Large intestine (tissue), 3 donors: Measurements from ENCODE around the gene RASA1. TPM values are rescaled to one million over a fixed set of nuclear protein-coding genes. Genes with fewer than 3 reads are reported as not detected.

ENCODE experiments used
- DNase-seq, 2 donors: peaks; one replicate each; pipeline versions ENCODE4 v3.0.0 to v3.0.0-alpha.2; 2013
- H3K27ac ChIP-seq: one replicate; pipeline ENCODE4 v1.5.1; 2013; ENCODE audit warnings: low read length
- H3K27me3 ChIP-seq: 2 replicates; pipeline ENCODE4 v1.6.1; 2013; ENCODE audit warnings: low read length; ENCODE audit not compliant: control insufficient read depth, insufficient read depth
- H3K36me3 ChIP-seq: 2 replicates; pipeline ENCODE4 v1.6.1; 2013; ENCODE audit warnings: low read length; ENCODE audit not compliant: control insufficient read depth, insufficient read depth
- H3K4me1 ChIP-seq: one replicate; pipeline ENCODE4 v1.6.1; 2013; ENCODE audit warnings: low read length; ENCODE audit not compliant: control insufficient read depth, insufficient read depth
- H3K4me3 ChIP-seq: one replicate; pipeline ENCODE4 v1.5.1; 2013; ENCODE audit warnings: low read length
- H3K9me3 ChIP-seq: one replicate; pipeline ENCODE4 v1.6.1; 2013; ENCODE audit warnings: mild to moderate bottlenecking, low read depth, low read length, moderate library complexity; ENCODE audit not compliant: control insufficient read depth
- WGBS: methylation state at CpG from one replicate; pipeline ENCODE4 v1.1.5; 2013; ENCODE audit warnings: low lambda C conversion rate; ENCODE audit not compliant: insufficient coverage; 5-methylcytosine and 5-hydroxymethylcytosine counted together
- polyA plus RNA-seq: library from polyadenylated mRNA; unstranded; fragments of 120-200 nt; gene quantifications from one replicate; pipeline ENCODE4 v1.2.1, GENCODE V29; 2013

RASA1 gene
- polyA plus RNA-seq, 1 donor, result 33.5 TPM

DNA sequence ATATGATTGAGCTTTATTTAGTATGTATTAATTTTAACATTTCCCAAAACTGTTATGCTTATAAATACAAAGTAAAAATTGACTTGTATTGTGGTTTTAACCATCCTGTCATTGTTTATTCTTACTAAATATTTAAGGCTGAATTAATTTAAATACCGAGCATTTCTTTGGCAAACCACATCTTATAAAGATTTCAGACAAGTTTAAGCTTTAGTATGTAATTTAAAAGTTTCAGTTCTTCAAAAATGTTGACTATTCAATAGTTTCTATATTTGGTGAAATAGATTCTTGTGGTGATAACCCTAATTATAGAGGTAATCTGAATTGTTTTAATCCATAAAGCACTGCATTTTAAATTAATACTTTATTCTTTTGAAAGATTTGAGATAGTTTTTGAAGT lies 79.6 kb downstream of the RASA1 start:
- Histone ChIP-seq H3K9me3 (no peaks in the 10 kb centered on the region), H3K4me3 (no peak overlapping the region), H3K36me3 (peaks cover 16% of the 10 kb centered on the region), H3K27me3 (no peaks in the 10 kb centered on the region), H3K27ac (no peak overlapping the region), H3K4me1 (no peaks in the 10 kb centered on the region)
- no peak for DNase-seq
- WGBS, result no CpG with 5 or more reads among the region's 1 CpG

DNA sequence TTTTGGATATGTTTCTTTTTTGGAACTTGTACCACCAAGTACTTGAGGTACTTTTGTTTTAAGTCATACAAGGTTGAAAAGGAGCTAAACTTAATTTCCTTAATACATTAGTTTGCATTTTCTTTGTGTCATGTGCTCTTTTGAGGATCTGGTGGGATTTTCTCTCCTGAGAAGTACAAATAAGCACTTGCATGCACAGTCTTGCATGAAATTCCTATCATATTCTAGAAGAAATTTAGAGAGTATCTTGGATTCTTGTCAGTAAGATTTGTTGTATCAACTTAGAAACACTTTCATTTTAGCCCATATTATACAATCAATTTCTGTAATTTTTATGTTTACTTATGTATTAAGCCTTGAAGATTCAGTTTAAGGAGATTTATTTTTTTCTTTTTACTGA lies 80.2 kb downstream of the RASA1 start:
- no peak overlapping the region for H3K27ac ChIP-seq
- no peaks in the 10 kb centered on the region for H3K4me1 ChIP-seq
- no peaks in the 10 kb centered on the region for H3K9me3 ChIP-seq
- no peak for DNase-seq
- no peak overlapping the region for H3K4me3 ChIP-seq
- H3K36me3 ChIP-seq, result peaks cover 16% of the 10 kb centered on the region
- no peaks in the 10 kb centered on the region for H3K27me3 ChIP-seq

DNA sequence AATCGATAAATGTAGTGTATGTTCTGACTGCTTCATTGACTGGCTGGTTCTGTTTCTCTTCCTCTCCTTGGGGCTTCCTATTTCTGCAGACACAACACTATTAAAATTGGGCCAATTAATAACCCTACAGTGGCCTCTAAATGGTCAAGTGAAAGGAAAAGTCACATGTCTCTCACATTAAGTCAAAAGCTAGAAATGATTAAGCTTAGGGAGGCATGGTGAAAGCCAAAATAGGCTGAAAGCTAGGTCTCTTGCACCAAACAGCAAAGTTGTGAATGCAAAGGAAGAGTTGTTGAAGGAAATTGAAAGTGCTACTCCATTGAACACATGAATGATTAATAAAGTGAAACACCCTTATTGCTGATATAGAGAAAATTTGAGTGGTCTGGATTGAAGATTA lies 86.8 kb downstream of the RASA1 start:
- H3K9me3 ChIP-seq, result no peaks in the 10 kb centered on the region
- no peak overlapping the region for H3K27ac ChIP-seq
- H3K27me3 ChIP-seq, result no peaks in the 10 kb centered on the region
- DNase-seq, result no peak
- H3K4me3 ChIP-seq, result no peak overlapping the region
- H3K36me3 ChIP-seq, result peaks cover 27% of the 10 kb centered on the region
- WGBS, result no CpG with 5 or more reads among the region's 1 CpG
- no peaks in the 10 kb centered on the region for H3K4me1 ChIP-seq

DNA sequence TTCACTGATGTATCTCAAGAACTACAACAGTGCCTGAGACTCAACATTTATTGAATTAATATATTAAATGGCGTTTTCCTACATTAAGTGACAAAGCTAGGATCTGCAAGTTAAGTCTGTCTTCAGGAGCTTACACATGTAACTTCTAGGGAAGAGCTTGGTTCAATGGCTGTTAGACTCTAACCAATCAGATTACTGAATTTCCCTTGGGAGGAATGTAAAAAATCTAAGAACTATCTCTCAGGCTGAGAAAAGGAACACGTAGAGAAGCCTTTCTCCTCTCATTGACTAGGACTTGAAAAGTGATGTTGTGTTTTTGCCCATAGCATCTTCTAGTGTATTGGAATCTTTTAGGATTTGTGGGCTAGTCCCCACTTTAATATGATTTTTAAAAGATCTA lies 91.4 kb downstream of the RASA1 start:
- Histone ChIP-seq H3K36me3 (peaks cover 20% of the 10 kb centered on the region), H3K27ac (no peak overlapping the region)

DNA sequence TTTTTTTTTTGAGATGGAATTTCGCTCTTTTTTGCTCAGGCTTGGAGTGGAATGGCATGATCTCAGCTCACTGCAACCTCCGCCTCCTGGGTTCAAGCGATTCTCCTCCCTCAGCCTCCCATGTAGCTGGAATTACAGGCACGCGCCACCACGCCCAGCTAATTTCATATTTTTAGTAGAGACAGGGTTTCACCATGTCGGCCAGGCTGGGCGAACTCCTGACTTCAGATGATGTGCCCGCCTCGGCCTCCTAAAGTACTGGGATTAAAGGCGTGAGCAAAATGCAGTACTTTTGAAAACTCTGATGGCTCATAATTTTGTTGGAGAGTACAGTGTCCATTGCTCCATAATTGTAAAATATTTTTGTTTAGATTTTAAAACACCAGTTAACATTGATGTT lies 92.4 kb downstream of the RASA1 start:
- Histone ChIP-seq H3K36me3 (peaks cover 13% of the 10 kb centered on the region), H3K4me1 (no peaks in the 10 kb centered on the region), H3K4me3 (no peak overlapping the region), H3K27me3 (no peaks in the 10 kb centered on the region), H3K9me3 (no peaks in the 10 kb centered on the region), H3K27ac (no peak overlapping the region)
- no peak for DNase-seq
- WGBS, result 100% methylated on average over 1 of the region's 11 CpGs

More for the DNA sequence above, 91.4 kb downstream of the RASA1 start:
- H3K4me1 ChIP-seq, result no peaks in the 10 kb centered on the region
- H3K9me3 ChIP-seq, result no peaks in the 10 kb centered on the region
- no CpG with 5 or more reads among the region's 2 CpGs for WGBS
- DNase-seq, result no peak
- H3K4me3 ChIP-seq, result no peak overlapping the region
- H3K27me3 ChIP-seq, result no peaks in the 10 kb centered on the region

DNA sequence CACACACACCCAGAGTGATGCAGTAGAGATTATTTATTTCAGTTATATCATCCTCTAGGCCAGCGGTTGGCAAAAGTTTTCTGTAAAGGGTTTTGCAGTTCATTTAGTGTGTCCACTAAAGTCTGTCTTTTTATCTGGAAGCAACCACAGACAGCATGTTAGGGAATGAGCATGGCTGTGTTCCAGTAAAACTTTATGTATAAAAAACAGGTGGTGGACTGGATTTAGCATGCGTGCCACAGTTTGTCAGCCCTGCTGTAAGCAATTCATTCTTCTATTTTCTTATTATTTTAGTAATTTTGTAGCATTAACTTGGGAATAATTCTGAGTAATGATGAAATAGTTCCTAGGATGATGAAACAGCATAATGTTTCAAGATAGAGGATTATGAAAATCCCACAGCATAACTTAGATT lies 93.4 kb downstream of the RASA1 start:
- no CpG with 5 or more reads among the region's 2 CpGs for WGBS
- Histone ChIP-seq H3K27me3 (no peaks in the 10 kb centered on the region), H3K27ac (no peak overlapping the region), H3K4me3 (no peak overlapping the region), H3K36me3 (peaks cover 6% of the 10 kb centered on the region), H3K9me3 (no peaks in the 10 kb centered on the region), H3K4me1 (no peaks in the 10 kb centered on the region)
- DNase-seq, result no peak

DNA sequence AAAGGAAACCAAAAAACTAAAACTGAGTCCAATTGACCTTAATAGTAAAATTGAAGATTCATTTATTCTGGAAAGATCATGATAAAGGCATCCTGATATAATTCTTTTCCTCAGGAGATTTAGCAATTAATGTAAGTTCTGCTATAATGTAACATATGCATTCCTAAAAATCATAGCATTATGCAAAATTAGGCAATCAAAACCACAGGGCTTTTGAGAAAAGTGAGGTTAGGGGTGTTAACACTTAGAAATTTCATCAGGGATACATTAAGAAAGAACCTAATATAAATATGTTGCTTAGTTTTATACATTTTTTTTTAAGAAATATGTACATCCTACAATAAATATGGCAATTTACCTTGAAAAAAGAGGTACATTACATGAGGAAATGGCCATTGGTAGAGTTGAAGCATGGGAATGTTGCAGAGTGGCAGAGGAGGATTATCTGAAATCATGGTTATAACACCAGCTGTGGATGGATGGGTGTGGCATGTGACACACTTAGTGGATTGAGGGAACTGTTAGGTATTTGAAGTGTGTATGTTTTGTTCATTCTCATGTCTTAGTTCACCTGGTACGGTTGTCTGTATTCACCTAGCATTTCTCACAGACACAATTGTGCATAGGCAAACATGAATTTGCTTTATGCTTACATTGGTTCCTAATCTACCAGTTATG lies 94.0 kb downstream of the RASA1 start:
- Histone ChIP-seq H3K4me3 (no peak overlapping the region), H3K36me3 (peaks cover 9% of the 10 kb centered on the region), H3K4me1 (no peaks in the 10 kb centered on the region), H3K9me3 (no peaks in the 10 kb centered on the region), H3K27ac (no peak overlapping the region), H3K27me3 (no peaks in the 10 kb centered on the region)
- DNase-seq, result no peak
- WGBS, result no CpG with 5 or more reads among the region's 1 CpG

DNA sequence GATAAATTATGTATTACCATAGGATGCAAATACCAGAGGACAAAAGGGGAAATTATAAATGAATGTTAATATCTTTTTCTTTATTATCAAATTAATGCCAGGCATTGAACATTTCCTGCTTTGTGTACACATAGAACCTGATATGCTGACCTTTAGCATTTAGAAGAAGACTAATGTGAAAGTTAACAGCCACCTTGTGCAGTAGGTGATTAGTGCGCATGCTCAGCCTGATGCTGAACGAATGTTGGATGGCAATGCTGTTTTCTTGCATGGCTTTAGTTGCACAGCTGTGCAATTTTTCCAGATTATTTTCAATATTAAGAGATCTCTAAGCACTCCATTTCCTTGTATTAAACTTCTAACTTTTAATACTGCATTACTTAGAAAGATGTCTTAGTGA lies 99.6 kb downstream of the RASA1 start:
- no CpG with 5 or more reads among the region's 2 CpGs for whole genome bisulfite sequencing
- H3K27me3 ChIP-seq, result no peaks in the 10 kb centered on the region
- H3K4me1 ChIP-seq, result no peaks in the 10 kb centered on the region
- no peak for DNase-seq
- H3K36me3 ChIP-seq, result peaks cover 18% of the 10 kb centered on the region
- no peaks in the 10 kb centered on the region for H3K9me3 ChIP-seq
- H3K4me3 ChIP-seq, result no peak overlapping the region
- no peak overlapping the region for H3K27ac ChIP-seq

DNA sequence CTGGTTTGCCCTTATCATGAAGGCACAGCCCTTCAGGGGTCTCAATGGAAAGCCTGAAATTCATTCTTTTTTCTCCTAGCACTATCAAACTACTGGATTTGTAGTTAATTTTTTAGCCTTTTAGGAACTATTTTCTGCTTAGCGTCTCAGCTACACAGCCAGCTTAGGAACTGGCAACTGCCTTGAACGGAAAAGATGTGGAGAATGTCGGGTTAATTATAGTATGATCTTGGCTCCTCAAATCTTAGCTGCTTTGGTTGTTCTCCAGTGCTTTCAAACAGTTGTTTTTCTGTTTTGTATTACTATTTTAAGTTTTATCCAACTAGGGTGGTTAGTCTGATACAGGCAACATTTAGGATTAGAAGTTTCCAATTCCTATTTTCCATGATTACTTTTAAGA lies 100.9 kb downstream of the RASA1 start:
- no peak for DNase-seq
- WGBS, result 100% methylated on average over 2 of the region's 3 CpGs
- peaks cover 21% of the 10 kb centered on the region for H3K36me3 ChIP-seq
- H3K4me1 ChIP-seq, result no peaks in the 10 kb centered on the region
- H3K9me3 ChIP-seq, result no peaks in the 10 kb centered on the region
- no peak overlapping the region for H3K27ac ChIP-seq
- H3K4me3 ChIP-seq, result no peak overlapping the region
- no peaks in the 10 kb centered on the region for H3K27me3 ChIP-seq

DNA sequence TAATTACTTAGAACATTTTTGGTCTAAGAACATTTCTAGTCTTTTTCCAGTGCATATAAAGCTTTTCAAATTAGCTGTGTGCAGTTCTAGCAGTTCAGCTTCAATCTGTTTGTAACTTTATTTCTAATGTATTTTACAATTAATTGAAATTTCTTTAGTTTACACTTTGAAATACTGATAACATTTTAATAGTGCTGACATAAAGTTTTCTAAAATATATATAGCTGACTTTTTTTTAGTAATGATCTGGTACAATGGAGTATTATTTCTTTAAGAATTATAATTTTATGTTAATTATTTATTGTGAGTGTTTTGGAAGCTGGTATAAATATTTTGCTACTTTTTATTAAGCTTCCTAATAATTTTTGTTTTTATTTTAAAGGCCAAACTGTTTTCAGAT lies 101.7 kb downstream of the RASA1 start:
- no peak for DNase-seq
- H3K4me3 ChIP-seq, result no peak overlapping the region
- peaks cover 20% of the 10 kb centered on the region for H3K36me3 ChIP-seq
- no peak overlapping the region for H3K27ac ChIP-seq
- no peaks in the 10 kb centered on the region for H3K4me1 ChIP-seq
- H3K27me3 ChIP-seq, result no peaks in the 10 kb centered on the region
- H3K9me3 ChIP-seq, result no peaks in the 10 kb centered on the region

DNA sequence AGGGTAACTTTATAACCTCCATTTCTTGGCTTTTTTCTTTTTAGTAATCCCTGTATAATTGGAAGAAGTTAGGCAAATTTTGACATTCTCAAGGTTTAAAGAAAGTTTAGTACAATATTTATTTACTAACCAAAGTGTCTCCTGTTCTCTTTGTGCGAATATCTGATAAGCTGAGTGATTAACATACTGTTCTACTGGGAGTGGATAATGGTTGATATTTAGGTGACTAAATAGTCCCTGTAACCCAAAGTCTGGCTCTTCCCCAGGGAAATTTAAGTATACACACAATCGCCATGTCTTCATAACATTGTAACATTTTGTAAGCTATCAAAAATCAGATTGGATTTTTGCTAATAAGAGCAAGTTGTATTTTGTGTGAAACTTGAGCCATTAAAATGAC lies 105.0 kb downstream of the RASA1 start:
- H3K36me3 ChIP-seq, result peaks cover 22% of the 10 kb centered on the region
- no CpG with 5 or more reads among the region's 2 CpGs for WGBS

More for the DNA sequence above, 105.0 kb downstream of the RASA1 start:
- Histone ChIP-seq H3K27ac (no peak overlapping the region), H3K4me1 (no peaks in the 10 kb centered on the region), H3K4me3 (no peak overlapping the region), H3K9me3 (no peaks in the 10 kb centered on the region), H3K27me3 (no peaks in the 10 kb centered on the region)
- DNase-seq, result no peak
